Measurements from ENCODE around the gene MAFF.

DNA sequence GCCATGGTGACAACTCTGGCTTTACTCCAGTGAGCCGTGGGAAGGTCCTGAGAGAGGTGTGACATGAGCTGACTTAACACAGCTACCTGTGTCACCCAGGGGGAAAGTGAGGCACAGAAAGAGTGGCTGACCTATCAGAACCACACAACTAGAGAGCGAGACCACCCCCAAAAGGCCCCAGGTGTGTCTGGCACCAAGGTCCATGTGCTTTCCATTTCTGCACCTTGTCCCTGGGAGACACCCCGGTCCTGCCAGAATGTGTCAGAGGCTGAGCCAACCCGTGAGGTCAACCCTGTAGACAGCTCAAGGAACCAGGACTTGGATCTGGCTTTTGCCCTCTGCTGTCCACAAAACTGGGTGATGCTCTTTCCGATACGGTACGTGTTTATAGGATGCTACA, 9.8 kb downstream of the MAFF start:
- no peak for TF ChIP-seq POLR2A (IDR thresholded peaks at IDR 0.05)
- TF ChIP-seq, protein P1, sequence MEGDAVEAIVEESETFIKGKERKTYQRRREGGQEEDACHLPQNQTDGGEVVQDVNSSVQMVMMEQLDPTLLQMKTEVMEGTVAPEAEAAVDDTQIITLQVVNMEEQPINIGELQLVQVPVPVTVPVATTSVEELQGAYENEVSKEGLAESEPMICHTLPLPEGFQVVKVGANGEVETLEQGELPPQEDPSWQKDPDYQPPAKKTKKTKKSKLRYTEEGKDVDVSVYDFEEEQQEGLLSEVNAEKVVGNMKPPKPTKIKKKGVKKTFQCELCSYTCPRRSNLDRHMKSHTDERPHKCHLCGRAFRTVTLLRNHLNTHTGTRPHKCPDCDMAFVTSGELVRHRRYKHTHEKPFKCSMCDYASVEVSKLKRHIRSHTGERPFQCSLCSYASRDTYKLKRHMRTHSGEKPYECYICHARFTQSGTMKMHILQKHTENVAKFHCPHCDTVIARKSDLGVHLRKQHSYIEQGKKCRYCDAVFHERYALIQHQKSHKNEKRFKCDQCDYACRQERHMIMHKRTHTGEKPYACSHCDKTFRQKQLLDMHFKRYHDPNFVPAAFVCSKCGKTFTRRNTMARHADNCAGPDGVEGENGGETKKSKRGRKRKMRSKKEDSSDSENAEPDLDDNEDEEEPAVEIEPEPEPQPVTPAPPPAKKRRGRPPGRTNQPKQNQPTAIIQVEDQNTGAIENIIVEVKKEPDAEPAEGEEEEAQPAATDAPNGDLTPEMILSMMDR (IDR thresholded peaks at IDR 0.05), result no peak
- no peak for TF ChIP-seq POLR2AphosphoS5 (IDR thresholded peaks at IDR 0.05)
